Gastrocnemius medialis (tissue), 4 donors: ENCODE data around the gene MIPEP. TPM values are rescaled to one million over a fixed set of nuclear protein-coding genes. Genes with fewer than 3 reads are reported as not detected.

ENCODE experiments used
- ATAC-seq, 2 donors: fragments of 150-250 bp; one replicate each; pipeline ENCODE4 v1.9.1; 2016
- DNase-seq, 2 donors: peaks; one replicate each; pipeline ENCODE4 v3.0.0-alpha.2; 2019
- H3K27ac ChIP-seq, 4 donors: fragments of 200-600 bp; sonication (generic); 1 replicate in 1 of 4; 2 replicates in 3 of 4; pipeline ENCODE4 v1.5.1; 2016 to 2018; ENCODE audit warnings: mild to moderate bottlenecking in 2 of 4, moderate library complexity in 1 of 4
- H3K27me3 ChIP-seq, 3 donors: fragments of 200-600 bp; sonication (generic) in 2 of 3; 1 replicate in 1 of 3; 2 replicates in 2 of 3; pipeline versions ENCODE4 v1.5.1 to v1.6.0; 2016 to 2019; ENCODE audit warnings: mild to moderate bottlenecking in 1 of 3, moderate library complexity in 1 of 3
- H3K36me3 ChIP-seq, 2 donors: fragments of 200-600 bp; sonication (generic) in 1 of 2; one replicate each; pipeline ENCODE4 v1.5.1; 2017 to 2018
- H3K4me1 ChIP-seq, 2 donors: fragments of 200-600 bp; sonication (generic) in 1 of 2; one replicate each; pipeline ENCODE4 v1.5.1; 2016 to 2017; ENCODE audit warnings: mild to moderate bottlenecking in 2 of 2
- H3K4me3 ChIP-seq, 4 donors: fragments of 200-600 bp; sonication (generic) in 3 of 4; 1 replicate in 1 of 4; 2 replicates in 3 of 4; pipeline ENCODE4 v1.5.1; 2016 to 2019; ENCODE audit warnings: mild to moderate bottlenecking in 2 of 4
- H3K9me3 ChIP-seq, 3 donors: fragments of 200-600 bp; sonication (generic) in 2 of 3; 1 replicate in 1 of 3; 2 replicates in 2 of 3; pipeline ENCODE4 v1.5.1; 2016 to 2019
- POLR2A ChIP-seq, 2 donors: fragments of 450-650 bp; IDR thresholded peaks; one replicate each; pipeline ENCODE4 v1.6.1; 2017; ENCODE audit warnings: antibody characterized with exemption in 2 of 2, mild to moderate bottlenecking in 2 of 2, moderate library complexity in 2 of 2
- in situ Hi-C, 4 donors: fragments of 200-750 bp; cut with MboI; loops; one replicate each; pipeline versions ENCODE4 v1.15.0 to v1.8.0; 2017; ENCODE audit warnings: low sequenced_read_pairs in 4 of 4
- intact Hi-C: fragments of 100-400 bp; cut with DNase I; formaldehyde crosslinking; loops from one replicate; pipeline ENCODE4 v1.15.1; 2023; ENCODE audit warnings: low total_unique reads
- total RNA-seq, 4 donors: library from RNA; depleted of rRNA; stranded (reverse); fragments of >200 nt; gene quantifications; one replicate each; pipeline versions ENCODE4 v1.1.0 to v1.2.3, GENCODE V29; 2016
- TF ChIP-seq, protein P1 (sequence below), 5 experiments: fragments of 450-650 bp in 3 of 5; fragments of 200-600 bp in 2 of 5; sonication (generic) in 2 of 5; IDR thresholded peaks in 4 of 5; conservative IDR thresholded peaks in 1 of 5; 1 replicate in 4 of 5; 2 replicates in 1 of 5; pipeline ENCODE4 v1.5.1; 2016 to 2019; ENCODE audit warnings: antibody characterized with exemption in 5 of 5, mild to moderate bottlenecking in 3 of 5, moderate library complexity in 3 of 5

Gene MIPEP
- total RNA-seq, 4 donors from 2014 or later = 9.2 to 23.1 (median 14.0) TPM

DNA sequence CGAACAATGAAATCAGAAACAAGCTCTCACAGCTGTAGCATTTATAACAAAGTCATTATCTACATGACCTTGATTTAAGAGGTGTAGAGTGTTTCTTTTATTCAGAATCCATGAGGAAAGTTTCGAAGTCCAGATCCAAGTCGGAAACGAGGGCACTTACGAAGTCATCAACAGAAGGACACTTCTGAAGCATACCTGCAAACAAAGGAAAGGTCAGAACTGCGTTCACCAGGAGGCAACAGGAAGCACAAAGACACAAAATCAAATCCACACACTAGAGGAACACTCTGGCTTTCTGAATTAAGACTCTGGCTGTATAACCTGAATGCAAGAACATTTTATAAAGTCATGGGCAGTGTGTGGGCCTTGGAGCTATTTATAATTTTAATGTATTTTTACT, 158.9 kb downstream of the MIPEP start:
- no peak for DNase-seq
- no peaks in the 10 kb centered on the region for H3K9me3 ChIP-seq
- no peaks in the 10 kb centered on the region for H3K36me3 ChIP-seq
- ATAC-seq = no peak
- no peaks in the 10 kb centered on the region for H3K27me3 ChIP-seq
- H3K4me1 ChIP-seq = no peaks in the 10 kb centered on the region
- in situ Hi-C loops (no loop called here), intact Hi-C loops (no loop called here)
- no peak for TF ChIP-seq POLR2A (IDR thresholded peaks at IDR 0.05)
- TF ChIP-seq, protein P1, sequence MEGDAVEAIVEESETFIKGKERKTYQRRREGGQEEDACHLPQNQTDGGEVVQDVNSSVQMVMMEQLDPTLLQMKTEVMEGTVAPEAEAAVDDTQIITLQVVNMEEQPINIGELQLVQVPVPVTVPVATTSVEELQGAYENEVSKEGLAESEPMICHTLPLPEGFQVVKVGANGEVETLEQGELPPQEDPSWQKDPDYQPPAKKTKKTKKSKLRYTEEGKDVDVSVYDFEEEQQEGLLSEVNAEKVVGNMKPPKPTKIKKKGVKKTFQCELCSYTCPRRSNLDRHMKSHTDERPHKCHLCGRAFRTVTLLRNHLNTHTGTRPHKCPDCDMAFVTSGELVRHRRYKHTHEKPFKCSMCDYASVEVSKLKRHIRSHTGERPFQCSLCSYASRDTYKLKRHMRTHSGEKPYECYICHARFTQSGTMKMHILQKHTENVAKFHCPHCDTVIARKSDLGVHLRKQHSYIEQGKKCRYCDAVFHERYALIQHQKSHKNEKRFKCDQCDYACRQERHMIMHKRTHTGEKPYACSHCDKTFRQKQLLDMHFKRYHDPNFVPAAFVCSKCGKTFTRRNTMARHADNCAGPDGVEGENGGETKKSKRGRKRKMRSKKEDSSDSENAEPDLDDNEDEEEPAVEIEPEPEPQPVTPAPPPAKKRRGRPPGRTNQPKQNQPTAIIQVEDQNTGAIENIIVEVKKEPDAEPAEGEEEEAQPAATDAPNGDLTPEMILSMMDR (IDR thresholded peaks at IDR 0.05 in 4 of 5, conservative IDR thresholded peaks at IDR 0.05 in 1 of 5) = no peak
- H3K27ac ChIP-seq = no peak overlapping the region
- H3K4me3 ChIP-seq = no peak overlapping the region

DNA sequence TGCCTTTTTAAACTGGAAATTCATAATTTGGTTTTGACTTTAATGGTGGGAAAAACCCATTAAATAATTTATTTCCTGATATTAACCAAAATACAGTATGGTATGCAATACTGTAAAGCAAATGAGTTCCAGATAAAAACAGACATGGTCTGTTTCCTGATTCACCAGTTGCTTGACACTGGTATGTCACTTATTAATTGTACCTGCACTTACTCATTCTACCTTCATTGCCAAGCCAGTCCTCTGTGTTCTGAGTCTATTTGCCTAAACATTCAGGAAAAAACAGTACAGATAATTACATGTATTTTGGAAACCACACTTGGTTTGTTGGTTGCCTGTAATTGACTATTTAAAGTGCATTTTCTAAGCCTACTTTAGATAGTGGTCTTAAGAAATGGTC, 159.7 kb downstream of the MIPEP start:
- H3K27me3 ChIP-seq = no peaks in the 10 kb centered on the region
- H3K4me3 ChIP-seq = no peak overlapping the region
- TF ChIP-seq POLR2A (IDR thresholded peaks at IDR 0.05) = no peak
- TF ChIP-seq, protein P1 (IDR thresholded peaks at IDR 0.05 in 4 of 5, conservative IDR thresholded peaks at IDR 0.05 in 1 of 5) = no peak
- H3K27ac ChIP-seq = no peak overlapping the region
- no peaks in the 10 kb centered on the region for H3K36me3 ChIP-seq
- no peaks in the 10 kb centered on the region for H3K4me1 ChIP-seq
- no peak for ATAC-seq
- no peak for DNase-seq
- in situ Hi-C loops = no loop called here
- H3K9me3 ChIP-seq = no peaks in the 10 kb centered on the region
- intact Hi-C loops = no loop called here

DNA sequence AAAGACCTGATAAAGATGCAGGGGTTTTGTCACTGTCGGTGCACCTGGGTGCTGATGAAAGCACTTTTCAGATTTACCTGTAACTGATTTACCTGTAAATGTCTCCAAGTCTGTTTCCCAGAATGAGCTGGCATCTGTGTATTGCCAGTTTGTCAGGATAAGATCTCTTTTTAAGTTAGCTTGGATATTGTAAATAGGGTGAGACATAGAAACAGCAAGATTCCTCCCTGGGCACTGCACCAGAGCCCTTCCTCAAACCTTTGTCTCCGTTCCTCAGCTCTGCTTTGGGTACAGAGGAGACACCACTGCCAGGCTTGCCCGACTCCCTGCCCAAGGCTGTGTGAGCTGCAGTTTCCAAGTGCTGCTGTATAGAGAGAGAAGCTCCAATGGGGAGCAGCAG, 160.4 kb downstream of the MIPEP start:
- intact Hi-C loops (no loop called here), in situ Hi-C loops (no loop called here)
- no peak for TF ChIP-seq POLR2A (IDR thresholded peaks at IDR 0.05)
- TF ChIP-seq, protein P1 (IDR thresholded peaks at IDR 0.05 in 4 of 5, conservative IDR thresholded peaks at IDR 0.05 in 1 of 5) = no peak
- Histone ChIP-seq H3K4me3 (no peak overlapping the region), H3K36me3 (no peaks in the 10 kb centered on the region), H3K9me3 (no peaks in the 10 kb centered on the region), H3K4me1 (no peaks in the 10 kb centered on the region), H3K27me3 (no peaks in the 10 kb centered on the region), H3K27ac (no peak overlapping the region)
- ATAC-seq (no peak), DNase-seq (no peak)

DNA sequence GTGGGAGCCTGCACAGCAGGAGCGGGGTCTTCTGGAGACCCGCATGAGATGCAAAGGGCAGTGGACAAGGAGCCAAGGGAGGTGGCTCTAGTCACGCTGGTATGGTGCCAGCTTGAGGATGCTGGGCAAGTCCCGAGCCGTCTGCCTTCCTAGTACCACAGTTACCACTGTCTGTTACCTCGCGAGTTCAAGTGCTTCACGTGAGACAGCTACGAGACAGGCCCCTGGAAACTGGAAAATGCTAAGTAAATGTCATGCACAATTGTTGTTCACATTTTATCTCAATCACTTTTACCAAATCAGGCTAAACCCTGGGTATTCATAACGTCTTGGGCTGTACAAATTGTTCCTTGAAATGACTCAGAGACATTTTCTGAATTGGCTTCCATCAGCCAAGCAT, 163.3 kb downstream of the MIPEP start:
- Histone ChIP-seq H3K36me3 (no peaks in the 10 kb centered on the region), H3K4me1 (no peaks in the 10 kb centered on the region), H3K27me3 (no peaks in the 10 kb centered on the region), H3K27ac (peak overlapping the region in 2 of 4 donors; percentile 41 to 57), H3K4me3 (no peak overlapping the region), H3K9me3 (no peaks in the 10 kb centered on the region)
- DNase-seq (no peak), ATAC-seq (peak; percentile 62 to 73)
- intact Hi-C loops (no loop called here), in situ Hi-C loops (no loop called here)
- TF ChIP-seq, protein P1 (IDR thresholded peaks at IDR 0.05 in 4 of 5, conservative IDR thresholded peaks at IDR 0.05 in 1 of 5) = no peak
